ENCODE results near the gene ZNF609.

DNA sequence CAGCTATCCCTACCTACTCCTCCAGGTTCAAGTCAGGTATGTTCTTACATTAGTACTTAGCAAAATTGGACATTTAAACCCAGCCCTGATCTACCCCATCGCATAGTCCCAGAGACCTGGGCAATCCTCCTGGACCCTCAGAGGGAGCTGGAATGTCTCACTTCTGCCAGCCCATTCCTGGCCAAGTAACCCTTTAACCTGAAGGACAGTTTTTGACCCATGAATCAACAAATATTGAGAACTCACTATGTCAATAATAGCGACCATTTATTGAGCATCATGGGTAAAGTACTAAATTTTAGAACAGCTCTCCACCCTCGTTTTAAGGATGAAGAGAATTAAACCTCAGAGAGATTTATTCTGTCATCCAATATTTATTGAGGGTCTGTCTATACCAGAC is 244.6 kb downstream of the ZNF609 start:
- TF ChIP-seq POLR2AphosphoS5 (IDR thresholded peaks at IDR 0.05; ENCODE audit: insufficient read depth in 1 of 2, low read depth in 1 of 2) = no peak
- TF ChIP-seq POLR2A (IDR thresholded peaks at IDR 0.05) = no peak
